ENCODE data around the gene ERBB4. TPM values are rescaled to one million over a fixed set of nuclear protein-coding genes. Genes with fewer than 3 reads are reported as not detected.
A peak's percentile ranks its signal among the peaks of the same experiment; 100 is the strongest.

ERBB4 gene
- total RNA-seq (ENCODE audit: low replicate concordance), result 5.3 and 9.9 TPM in 2 replicates
- long read RNA-seq, partial matches to known transcripts, result 0 of 2 reads
- long read RNA-seq, other reads (novel, unspliced or antisense), result 2 of 2 reads

GRCh38 chr2:212538305-212539071 is at the start of gene ERBB4:
Gene ERBB4, minus strand, starts transcription at chr2:212538802. Its CDS starts 272 bp downstream, at chr2:212538530.
- DNase-seq (ENCODE audit: extremely low spot score, unreplicated experiment), result no peak
- Mint-ChIP-seq H3K27ac (peak within 1 kb of the TSS; percentile 53), H3K27me3 (peaks cover 72% of the 10 kb centered on the region), H3K9me3 (no peaks in the 10 kb centered on the region), H3K36me3 (no peaks in the 10 kb centered on the region), H3K4me3 (peak within 1 kb of the TSS; percentile 93), H3K4me1 (ENCODE audit: unreplicated experiment) (peaks cover 14% of the 10 kb centered on the region)
- TF ChIP-seq, protein P1, sequence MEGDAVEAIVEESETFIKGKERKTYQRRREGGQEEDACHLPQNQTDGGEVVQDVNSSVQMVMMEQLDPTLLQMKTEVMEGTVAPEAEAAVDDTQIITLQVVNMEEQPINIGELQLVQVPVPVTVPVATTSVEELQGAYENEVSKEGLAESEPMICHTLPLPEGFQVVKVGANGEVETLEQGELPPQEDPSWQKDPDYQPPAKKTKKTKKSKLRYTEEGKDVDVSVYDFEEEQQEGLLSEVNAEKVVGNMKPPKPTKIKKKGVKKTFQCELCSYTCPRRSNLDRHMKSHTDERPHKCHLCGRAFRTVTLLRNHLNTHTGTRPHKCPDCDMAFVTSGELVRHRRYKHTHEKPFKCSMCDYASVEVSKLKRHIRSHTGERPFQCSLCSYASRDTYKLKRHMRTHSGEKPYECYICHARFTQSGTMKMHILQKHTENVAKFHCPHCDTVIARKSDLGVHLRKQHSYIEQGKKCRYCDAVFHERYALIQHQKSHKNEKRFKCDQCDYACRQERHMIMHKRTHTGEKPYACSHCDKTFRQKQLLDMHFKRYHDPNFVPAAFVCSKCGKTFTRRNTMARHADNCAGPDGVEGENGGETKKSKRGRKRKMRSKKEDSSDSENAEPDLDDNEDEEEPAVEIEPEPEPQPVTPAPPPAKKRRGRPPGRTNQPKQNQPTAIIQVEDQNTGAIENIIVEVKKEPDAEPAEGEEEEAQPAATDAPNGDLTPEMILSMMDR (conservative IDR thresholded peaks at IDR 0.05), result no peak

DNA sequence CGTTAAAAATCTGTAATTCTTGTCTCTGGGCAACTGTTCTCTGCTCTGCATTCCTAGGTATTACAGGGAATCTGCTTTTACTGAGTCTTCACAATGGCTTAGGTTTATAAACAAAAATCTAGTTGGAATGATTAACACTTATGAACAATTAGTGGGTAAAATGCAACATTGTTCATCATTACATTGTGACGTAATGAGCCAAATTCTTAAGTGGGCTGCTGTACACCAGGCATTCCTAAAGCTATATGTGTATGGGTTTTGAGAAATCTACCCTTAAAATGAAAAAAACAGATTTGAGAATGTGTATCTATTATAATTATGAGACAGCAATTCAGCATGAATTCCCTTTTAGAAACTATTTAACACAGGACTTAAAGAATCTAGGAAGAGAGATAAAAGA is 41.5 kb upstream of the ERBB4 start:
- H3K27ac Mint-ChIP-seq, result no peak overlapping the region
- no peak for DNase-seq (ENCODE audit: extremely low spot score, unreplicated experiment)
- H3K27me3 Mint-ChIP-seq, result no peaks in the 10 kb centered on the region
- no peaks in the 10 kb centered on the region for H3K36me3 Mint-ChIP-seq
- H3K9me3 Mint-ChIP-seq, result peaks cover 6% of the 10 kb centered on the region
- no peak overlapping the region for H3K4me3 Mint-ChIP-seq
- no peaks in the 10 kb centered on the region for H3K4me1 Mint-ChIP-seq (ENCODE audit: unreplicated experiment)
- TF ChIP-seq, protein P1 (conservative IDR thresholded peaks at IDR 0.05), result no peak

GRCh38 chr2:212556296-212556695 is 17.7 kb upstream of the ERBB4 start:
- Mint-ChIP-seq H3K36me3 (no peaks in the 10 kb centered on the region), H3K9me3 (no peaks in the 10 kb centered on the region), H3K27me3 (no peaks in the 10 kb centered on the region), H3K4me3 (no peak overlapping the region), H3K27ac (no peak overlapping the region), H3K4me1 (ENCODE audit: unreplicated experiment) (no peaks in the 10 kb centered on the region)
- TF ChIP-seq, protein P1 (conservative IDR thresholded peaks at IDR 0.05), result no peak
- DNase-seq (ENCODE audit: extremely low spot score, unreplicated experiment), result no peak

DNA sequence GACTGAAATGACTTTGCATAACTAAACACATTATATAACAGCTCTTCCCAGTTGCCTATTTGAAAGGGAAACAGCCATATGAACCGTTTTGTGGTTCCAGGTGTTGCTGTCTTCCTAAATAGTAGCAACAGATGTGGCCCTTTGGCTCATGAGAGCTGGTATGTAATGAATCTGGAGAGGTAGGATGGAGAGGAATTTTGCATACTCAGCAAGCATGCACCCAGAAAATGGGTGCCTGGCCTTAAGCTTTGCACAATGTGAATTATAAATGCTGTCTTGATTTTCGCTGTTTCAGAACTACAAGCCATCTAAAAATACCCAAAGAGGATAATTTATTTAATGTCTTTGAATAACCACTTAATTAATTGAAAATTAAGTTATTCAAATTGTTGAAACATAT is 15.6 kb upstream of the ERBB4 start:
- Mint-ChIP-seq H3K9me3 (no peaks in the 10 kb centered on the region), H3K4me3 (no peak overlapping the region), H3K27ac (no peak overlapping the region), H3K36me3 (no peaks in the 10 kb centered on the region), H3K27me3 (no peaks in the 10 kb centered on the region), H3K4me1 (ENCODE audit: unreplicated experiment) (peaks cover 3% of the 10 kb centered on the region)
- TF ChIP-seq, protein P1 (conservative IDR thresholded peaks at IDR 0.05), result no peak
- no peak for DNase-seq (ENCODE audit: extremely low spot score, unreplicated experiment)

- TF ChIP-seq, protein P1 (conservative IDR thresholded peaks at IDR 0.05), result no peak
- H3K4me1 Mint-ChIP-seq (ENCODE audit: unreplicated experiment), result peaks cover 13% of the 10 kb centered on the region
- H3K36me3 Mint-ChIP-seq, result no peaks in the 10 kb centered on the region
- H3K9me3 Mint-ChIP-seq, result no peaks in the 10 kb centered on the region
- no peak for DNase-seq (ENCODE audit: extremely low spot score, unreplicated experiment)
- H3K27ac Mint-ChIP-seq, result no peak overlapping the region
- no peak overlapping the region for H3K4me3 Mint-ChIP-seq
- no peaks in the 10 kb centered on the region for H3K27me3 Mint-ChIP-seq
Measured at GRCh38 chr2:212549941-212550340, 11.3 kb upstream of the ERBB4 start.

Data from type B pancreatic cell (in vitro differentiated cells).